Naive thymus-derived CD4-positive, alpha-beta T cell (primary cell): ENCODE results near the gene PRMT3. TPM values are rescaled to one million over a fixed set of nuclear protein-coding genes. Genes with fewer than 3 reads are reported as not detected.

Experiments
- ATAC-seq: fragments of 150-1000 bp; cut with Tn5 transposase; 2 replicates; pipeline ENCODE4 v1.10.0; 2021; ENCODE audit warnings: mild to moderate bottlenecking, moderate library complexity
- CTCF ChIA-PET: fragments of 350-600 bp; sonication (Branson Sonifier 250); formaldehyde crosslinking; loops from one replicate; lab custom pipeline; 2021; ENCODE audit warnings: antibody characterized with exemption; lab: Charles Lee
- POLR2A ChIA-PET: fragments of 350-600 bp; sonication (Branson Sonifier 250); formaldehyde crosslinking; loops from one replicate; lab custom pipeline; 2021; ENCODE audit warnings: antibody characterized with exemption, inconsistent platforms; lab: Charles Lee
- DNase-seq, 9 donors: peaks; one replicate each; pipeline versions ENCODE4 v3.0.0 to v3.0.0-alpha.2; 2020 to 2022; ENCODE audit warnings: mixed read lengths in 1 of 9
- H3K27ac ChIP-seq: one replicate; pipeline ENCODE4 v1.7.0; 2013; ENCODE audit warnings: mild to moderate bottlenecking, low read depth, low read length, moderate library complexity
- H3K27me3 ChIP-seq, 2 donors: one replicate each; pipeline ENCODE4 v1.7.0; 2013; ENCODE audit warnings: low read length in 2 of 2, mild to moderate bottlenecking in 2 of 2, moderate library complexity in 2 of 2; ENCODE audit not compliant: control insufficient read depth in 2 of 2, insufficient read depth in 2 of 2
- H3K36me3 ChIP-seq, 3 experiments: 1 replicate in 2 of 3; 2 replicates in 1 of 3; pipeline ENCODE4 v1.7.0; 2013; ENCODE audit warnings: low read length in 3 of 3, mild to moderate bottlenecking in 3 of 3, moderate library complexity in 1 of 3; ENCODE audit not compliant: insufficient read depth in 3 of 3, control insufficient read depth in 2 of 3
- H3K4me1 ChIP-seq, 2 donors: one replicate each; pipeline ENCODE4 v1.7.0; 2013; ENCODE audit warnings: low read length in 2 of 2, mild to moderate bottlenecking in 2 of 2, moderate library complexity in 1 of 2; ENCODE audit not compliant: control insufficient read depth in 2 of 2, insufficient read depth in 2 of 2
- H3K4me3 ChIP-seq: 2 replicates; pipeline ENCODE4 v1.7.0; 2013; ENCODE audit warnings: mild to moderate bottlenecking, low read length
- H3K9me3 ChIP-seq, 3 experiments: 1 replicate in 2 of 3; 2 replicates in 1 of 3; pipeline ENCODE4 v1.7.0; 2013; ENCODE audit warnings: low read length in 3 of 3; ENCODE audit not compliant: control insufficient read depth in 2 of 3
- H3K27ac Mint-ChIP-seq, 9 donors: one replicate each; pipeline ENCODE4 v1.8.0; 2020 to 2022; ENCODE audit warnings: mixed read lengths in 9 of 9, mild to moderate bottlenecking in 8 of 9, moderate library complexity in 5 of 9, inconsistent platforms in 2 of 9
- H3K27me3 Mint-ChIP-seq, 5 donors: one replicate each; pipeline ENCODE4 v1.8.0; 2021 to 2022; ENCODE audit warnings: mixed read lengths in 5 of 5, mild to moderate bottlenecking in 1 of 5
- H3K36me3 Mint-ChIP-seq, 5 donors: one replicate each; pipeline ENCODE4 v1.8.0; 2020 to 2022; ENCODE audit warnings: mixed read lengths in 5 of 5, mild to moderate bottlenecking in 3 of 5, inconsistent platforms in 1 of 5
- H3K4me1 Mint-ChIP-seq, 7 donors: one replicate each; pipeline ENCODE4 v1.8.0; 2020 to 2022; ENCODE audit warnings: mixed read lengths in 7 of 7, mild to moderate bottlenecking in 3 of 7, inconsistent platforms in 1 of 7
- H3K4me3 Mint-ChIP-seq, 10 donors: one replicate each; pipeline ENCODE4 v1.8.0; 2020 to 2022; ENCODE audit warnings: mild to moderate bottlenecking in 10 of 10, mixed read lengths in 10 of 10, moderate library complexity in 6 of 10, inconsistent platforms in 2 of 10
- H3K9me3 Mint-ChIP-seq, 11 donors: one replicate each; pipeline ENCODE4 v1.8.0; 2020 to 2022; ENCODE audit warnings: mixed read lengths in 11 of 11, mild to moderate bottlenecking in 4 of 11, inconsistent platforms in 1 of 11, moderate library complexity in 1 of 11
- intact Hi-C, 2 donors: fragments of 100-400 bp; cut with micrococcal nuclease; formaldehyde crosslinking; loops; one replicate each; pipeline ENCODE4 v1.15.1; 2023
- polyA plus RNA-seq, 2 donors: library from polyadenylated mRNA; unstranded; fragments of 300-500 nt; fragmentation: Illumina TruSeq; gene quantifications; one replicate each; pipeline ENCODE4 v1.2.3, GENCODE V29; 2021
- total RNA-seq, 6 experiments: library from RNA in 5 of 6; stranded (reverse) in 5 of 6; gene quantifications; 1 replicate in 5 of 6; 2 replicates in 1 of 6; pipeline ENCODE4 v1.2.3 and lab custom pipeline; 2021 to 2026

Gene PRMT3
- total RNA-seq (10 to 100 TPM; 12.5 to 19.0 (median 17.7) TPM), polyA plus RNA-seq (10 to 100 TPM in 1 of 2 donors, 1 to 10 TPM in 1; 7.6 to 10.3 TPM), total RNA-seq (lab: John Stamatoyannopoulos, UW) (19.9 reads per million, percentile 50 among the genes with 10 or more reads in this experiment)

DNA sequence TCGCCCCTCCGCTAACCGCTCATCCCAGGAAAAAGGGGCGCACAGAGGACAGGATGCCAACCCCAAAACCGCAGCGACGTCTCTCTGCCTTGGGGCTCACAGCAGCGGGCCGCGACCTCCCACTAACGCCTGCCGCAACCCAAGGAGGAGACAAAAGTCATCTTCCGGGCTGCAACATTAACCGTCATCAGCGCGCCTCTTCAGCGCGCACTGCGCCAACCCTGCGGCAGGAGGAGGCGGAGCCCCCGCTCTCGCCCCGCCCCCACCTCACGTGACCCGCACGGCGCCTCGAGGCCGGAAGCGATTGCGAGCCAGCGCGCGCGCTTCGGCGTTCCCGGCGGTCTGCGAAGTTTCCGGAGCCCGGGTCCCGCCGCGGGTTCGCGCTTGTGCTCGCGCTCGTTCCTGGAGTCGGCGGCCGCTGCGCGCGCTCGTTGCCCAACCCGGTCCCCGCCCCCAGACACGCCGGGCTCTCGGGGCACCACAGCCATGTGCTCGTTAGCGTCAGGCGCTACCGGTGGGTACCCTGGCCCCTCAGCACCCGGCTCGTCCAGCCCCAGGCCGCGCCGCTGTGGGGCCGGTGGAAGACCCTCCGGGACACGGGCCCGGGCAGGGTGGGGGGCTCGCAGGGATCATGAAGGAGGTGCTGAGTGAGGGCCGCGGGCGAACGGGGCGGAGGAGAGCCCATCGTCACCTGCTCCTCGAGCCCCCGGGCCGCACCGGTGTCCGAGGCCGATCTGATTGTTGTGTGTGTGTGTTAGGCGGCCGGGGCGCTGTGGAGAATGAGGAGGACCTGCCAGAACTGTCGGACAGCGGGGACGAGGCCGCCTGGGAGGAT is at the start of gene PRMT3:
Gene PRMT3 (plus strand): TSS at position 456 of the 835 bp plus-strand sequence. CDS start 31 bp downstream, at position 487.
- Mint-ChIP-seq H3K9me3 (no peaks in the 10 kb centered on the region), H3K27me3 (no peaks in the 10 kb centered on the region), H3K36me3 (peaks cover 0 to 15% (median 4%) of the 10 kb centered on the region in 5 donors), H3K27ac (peak within 1 kb of the TSS; percentile 96 to 100 (median 100)), H3K4me1 (peaks cover 9 to 37% (median 26%) of the 10 kb centered on the region in 7 donors), H3K4me3 (peak within 1 kb of the TSS; percentile 96 to 100 (median 98))
- ChIA-PET POLR2A (interaction anchor here (0.6 kb wide), 1 partner anchor 27 kb away, joined by 3 read pairs; no protein-coding TSS in a partner anchor), CTCF (no interaction called here)
- Histone ChIP-seq H3K36me3 (peaks cover 0 to 13% (median 0%) of the 10 kb centered on the region in 3 experiments), H3K4me3 (peak within 1 kb of the TSS; percentile 65), H3K9me3 (no peaks in the 10 kb centered on the region), H3K27me3 (no peaks in the 10 kb centered on the region), H3K27ac (peak within 1 kb of the TSS; percentile 87), H3K4me1 (peaks cover 14% of the 10 kb centered on the region in 2 donors)
- intact Hi-C loops: loop anchor here (1.0 to 10.0 kb wide), 9 partner anchors 10 to 1993 kb away; partner anchors contain the start of genes HTATIP2 (in 2 of the 2), LDHA (in 1 of the 2) and SPTY2D1 (in 1 of the 2)
- ATAC-seq: peak; percentile 95
- DNase-seq: peak; percentile 96 to 99 (median 98)

GRCh38 chr11:20342347-20343141 is 45.0 kb upstream of the PRMT3 start:
- no peaks in the 10 kb centered on the region for H3K9me3 ChIP-seq
- peak overlapping the region in 7 of 10 donors; percentile 17 to 71 (median 50) for H3K4me3 Mint-ChIP-seq
- DNase-seq (peak in 4 of 9 donors; percentile 5 to 32 (median 20)), ATAC-seq (peak; percentile 44)
- H3K4me1 Mint-ChIP-seq: peaks cover 0 to 16% (median 4%) of the 10 kb centered on the region in 7 donors
- intact Hi-C loops: no loop called here
- H3K9me3 Mint-ChIP-seq: peaks cover 0 to 4% (median 0%) of the 10 kb centered on the region in 11 donors
- ChIA-PET POLR2A (no interaction called here), CTCF (interaction anchor here (0.7 kb wide), 1 partner anchor 213 kb away, joined by 4 read pairs; no protein-coding TSS in a partner anchor)
- no peaks in the 10 kb centered on the region for H3K36me3 ChIP-seq
- no peak overlapping the region for H3K4me3 ChIP-seq
- peaks cover 0 to 4% (median 0%) of the 10 kb centered on the region in 5 donors for H3K36me3 Mint-ChIP-seq
- H3K27ac ChIP-seq: no peak overlapping the region
- H3K27me3 ChIP-seq: peaks cover 0 to 5% of the 10 kb centered on the region in 2 donors
- H3K4me1 ChIP-seq: no peaks in the 10 kb centered on the region
- no peak overlapping the region for H3K27ac Mint-ChIP-seq
- H3K27me3 Mint-ChIP-seq: peaks cover 27 to 76% (median 69%) of the 10 kb centered on the region in 5 donors

GRCh38 chr11:20351136-20351535 is 36.4 kb upstream of the PRMT3 start:
- CTCF ChIA-PET: interaction anchor here (5.2 kb wide), 1 partner anchor 223 kb away, joined by 54 read pairs; no protein-coding TSS in a partner anchor
- H3K27me3 Mint-ChIP-seq: peaks cover 0 to 37% (median 7%) of the 10 kb centered on the region in 5 donors
- H3K9me3 Mint-ChIP-seq: no peaks in the 10 kb centered on the region
- no peaks in the 10 kb centered on the region for H3K36me3 ChIP-seq
- POLR2A ChIA-PET: no interaction called here
- H3K4me3 ChIP-seq: no peak overlapping the region
- no peak overlapping the region for H3K4me3 Mint-ChIP-seq
- no peak overlapping the region for H3K27ac Mint-ChIP-seq
- DNase-seq (no peak), ATAC-seq (no peak)
- no peaks in the 10 kb centered on the region for H3K4me1 ChIP-seq
- peaks cover 0 to 21% (median 8%) of the 10 kb centered on the region in 7 donors for H3K4me1 Mint-ChIP-seq
- no peaks in the 10 kb centered on the region for H3K36me3 Mint-ChIP-seq
- no peaks in the 10 kb centered on the region for H3K27me3 ChIP-seq
- intact Hi-C loops: loop anchor here in 1 of 2 donors (5.0 kb wide), 2 partner anchors 109 to 399 kb away; no protein-coding TSS in a partner anchor
- no peaks in the 10 kb centered on the region for H3K9me3 ChIP-seq
- H3K27ac ChIP-seq: no peak overlapping the region

DNA sequence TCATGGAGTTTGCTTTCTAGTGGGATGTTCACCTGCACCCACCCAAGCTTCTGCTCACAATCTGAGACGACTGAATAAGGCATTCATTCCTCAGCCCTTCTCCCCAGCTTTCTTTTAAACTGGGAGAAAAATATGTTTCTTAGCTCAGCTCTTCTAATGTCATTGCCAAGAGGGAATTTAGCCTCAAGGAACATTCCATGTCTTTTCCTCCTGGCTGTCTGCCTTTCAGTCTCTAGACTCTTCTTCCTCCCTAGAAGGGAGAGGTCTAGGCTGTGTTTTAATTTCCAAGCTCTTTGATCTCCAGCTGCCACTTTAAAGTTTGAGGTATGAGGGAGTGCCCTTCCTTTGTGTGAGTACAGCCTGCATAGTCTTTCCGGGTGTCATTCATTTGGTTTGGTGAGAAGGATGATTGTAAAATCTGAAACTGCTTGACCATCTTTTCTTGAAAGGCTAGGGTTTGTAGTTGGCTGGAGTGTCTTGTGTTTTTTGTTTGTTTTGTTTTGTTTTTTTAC is 35.7 kb upstream of the PRMT3 start:
- H3K27ac ChIP-seq: no peak overlapping the region
- H3K4me1 Mint-ChIP-seq: peaks cover 0 to 21% (median 8%) of the 10 kb centered on the region in 7 donors
- H3K4me3 Mint-ChIP-seq: peak overlapping the region in 3 of 10 donors; percentile 1 to 30 (median 8)
- intact Hi-C loops: loop anchor here in 1 of 2 donors (5.0 kb wide), 2 partner anchors 110 to 400 kb away; no protein-coding TSS in a partner anchor
- no peak overlapping the region for H3K27ac Mint-ChIP-seq
- peaks cover 0 to 30% (median 5%) of the 10 kb centered on the region in 5 donors for H3K27me3 Mint-ChIP-seq
- ChIA-PET CTCF (interaction anchor here (1.0 to 5.2 kb wide), 3 partner anchors 8 to 223 kb away, joined by 3 to 54 read pairs (median 5); no protein-coding TSS in a partner anchor), POLR2A (no interaction called here)
- H3K36me3 ChIP-seq: no peaks in the 10 kb centered on the region
- no peak overlapping the region for H3K4me3 ChIP-seq
- H3K36me3 Mint-ChIP-seq: no peaks in the 10 kb centered on the region
- no peaks in the 10 kb centered on the region for H3K4me1 ChIP-seq
- ATAC-seq: peak; percentile 36
- no peaks in the 10 kb centered on the region for H3K9me3 ChIP-seq
- no peaks in the 10 kb centered on the region for H3K9me3 Mint-ChIP-seq
- no peaks in the 10 kb centered on the region for H3K27me3 ChIP-seq
- DNase-seq: peak in 3 of 9 donors; percentile 10 to 28 (median 23)

DNA sequence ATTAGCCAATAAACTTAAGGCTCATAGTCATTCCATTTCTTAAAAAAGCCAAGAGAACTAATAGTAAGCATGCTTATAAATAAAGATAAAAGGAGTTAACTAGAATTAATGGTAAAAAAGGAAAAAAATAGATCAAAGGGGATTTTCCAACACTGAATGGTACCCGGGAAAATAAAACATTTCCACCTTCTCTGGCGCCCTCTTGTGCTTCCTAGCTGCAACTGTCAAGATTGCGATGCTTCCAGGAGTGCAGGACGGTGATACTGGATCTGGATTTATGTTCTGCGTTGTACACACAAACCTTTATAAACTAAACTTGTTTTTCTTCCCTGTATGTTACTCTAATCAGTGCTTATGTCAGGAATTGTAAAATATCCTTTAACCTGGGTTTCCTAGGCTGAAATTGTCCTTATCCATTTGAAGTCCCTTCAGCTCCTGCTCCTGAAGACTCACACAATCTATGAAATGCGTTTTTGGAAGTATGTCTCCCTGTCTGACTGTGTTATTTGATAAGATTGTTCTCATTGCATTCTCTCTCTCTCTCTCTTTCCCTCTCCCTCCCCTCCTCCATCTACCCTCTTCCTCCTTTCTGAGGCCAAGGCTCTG is 33.6 kb upstream of the PRMT3 start:
- Histone ChIP-seq H3K9me3 (no peaks in the 10 kb centered on the region), H3K4me1 (no peaks in the 10 kb centered on the region), H3K36me3 (no peaks in the 10 kb centered on the region), H3K4me3 (no peak overlapping the region), H3K27me3 (no peaks in the 10 kb centered on the region), H3K27ac (no peak overlapping the region)
- no peak overlapping the region for H3K27ac Mint-ChIP-seq
- ChIA-PET CTCF (interaction anchor here (0.7 to 5.2 kb wide), 5 partner anchors 10 to 225 kb away, joined by 3 to 54 read pairs (median 4); partner anchors contain the start of gene HTATIP2), POLR2A (interaction anchor here (1.0 kb wide), 1 partner anchor 10 kb away, joined by 3 read pairs; the partner anchor contains the start of gene HTATIP2)
- intact Hi-C loops: loop anchor here in 1 of 2 donors (5.0 kb wide), 2 partner anchors 112 to 402 kb away; no protein-coding TSS in a partner anchor
- no peaks in the 10 kb centered on the region for H3K9me3 Mint-ChIP-seq
- H3K27me3 Mint-ChIP-seq: peaks cover 0 to 15% (median 0%) of the 10 kb centered on the region in 5 donors
- H3K36me3 Mint-ChIP-seq: no peaks in the 10 kb centered on the region
- no peak overlapping the region for H3K4me3 Mint-ChIP-seq
- ATAC-seq (peak; percentile 57), DNase-seq (peak in 2 of 9 donors; percentile 11 to 32)
- peaks cover 0 to 21% (median 8%) of the 10 kb centered on the region in 7 donors for H3K4me1 Mint-ChIP-seq
